ENCODE data around the gene ZNF593OS. TPM values are rescaled to one million over a fixed set of nuclear protein-coding genes. Genes with fewer than 3 reads are reported as not detected.

ZNF593OS gene
- total RNA-seq, 4 donors from 2014 or later, result not detected

GRCh38 chr1:26175346-26175745, 3.7 kb upstream of the ZNF593OS start:
- intact Hi-C loops (cut with DNase I), result no loop called here
- WGBS, result 91% methylated on average over 8 of the region's 8 CpGs
- peaks cover 0 to 12% (median 7%) of the 10 kb centered on the region in 4 donors for H3K36me3 ChIP-seq

GRCh38 chr1:26170472-26170821, 1.2 kb downstream of the ZNF593OS start:
- no peaks in the 10 kb centered on the region for H3K9me3 ChIP-seq
- peaks cover 19 to 28% (median 24%) of the 10 kb centered on the region in 4 donors for H3K4me1 ChIP-seq
- peak overlapping the region; percentile 74 to 97 (median 91) for H3K4me3 ChIP-seq
- peaks cover 0 to 12% (median 7%) of the 10 kb centered on the region in 4 donors for H3K36me3 ChIP-seq
- no peaks in the 10 kb centered on the region for H3K27me3 ChIP-seq
- DNase-seq (ENCODE audit: extremely low spot score), result no peak
- WGBS, result 81% methylated on average over 6 of the region's 9 CpGs
- H3K27ac ChIP-seq (replicated peaks in 1 of 4), result peak overlapping the region in 3 of 4 donors; percentile 77 to 89 (median 77)
- intact Hi-C loops (cut with DNase I), result loop anchor here (2.0 to 5.0 kb wide), 2 partner anchors 64 to 152 kb away; partner anchors contain the start of gene CEP85
- no peak for TF ChIP-seq POLR2A (IDR thresholded peaks at IDR 0.05; ENCODE audit: low read depth)
- no peak for TF ChIP-seq EP300 (IDR thresholded peaks at IDR 0.05)
- TF ChIP-seq, protein P1, sequence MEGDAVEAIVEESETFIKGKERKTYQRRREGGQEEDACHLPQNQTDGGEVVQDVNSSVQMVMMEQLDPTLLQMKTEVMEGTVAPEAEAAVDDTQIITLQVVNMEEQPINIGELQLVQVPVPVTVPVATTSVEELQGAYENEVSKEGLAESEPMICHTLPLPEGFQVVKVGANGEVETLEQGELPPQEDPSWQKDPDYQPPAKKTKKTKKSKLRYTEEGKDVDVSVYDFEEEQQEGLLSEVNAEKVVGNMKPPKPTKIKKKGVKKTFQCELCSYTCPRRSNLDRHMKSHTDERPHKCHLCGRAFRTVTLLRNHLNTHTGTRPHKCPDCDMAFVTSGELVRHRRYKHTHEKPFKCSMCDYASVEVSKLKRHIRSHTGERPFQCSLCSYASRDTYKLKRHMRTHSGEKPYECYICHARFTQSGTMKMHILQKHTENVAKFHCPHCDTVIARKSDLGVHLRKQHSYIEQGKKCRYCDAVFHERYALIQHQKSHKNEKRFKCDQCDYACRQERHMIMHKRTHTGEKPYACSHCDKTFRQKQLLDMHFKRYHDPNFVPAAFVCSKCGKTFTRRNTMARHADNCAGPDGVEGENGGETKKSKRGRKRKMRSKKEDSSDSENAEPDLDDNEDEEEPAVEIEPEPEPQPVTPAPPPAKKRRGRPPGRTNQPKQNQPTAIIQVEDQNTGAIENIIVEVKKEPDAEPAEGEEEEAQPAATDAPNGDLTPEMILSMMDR (IDR thresholded peaks at IDR 0.05), result no peak
- TF ChIP-seq POLR2AphosphoS5 (IDR thresholded peaks at IDR 0.05), result no peak

More at GRCh38 chr1:26175346-26175745, 3.7 kb upstream of the ZNF593OS start:
- Histone ChIP-seq H3K27ac (replicated peaks in 1 of 4) (no peak overlapping the region), H3K27me3 (no peaks in the 10 kb centered on the region), H3K9me3 (no peaks in the 10 kb centered on the region), H3K4me1 (peaks cover 10 to 17% (median 13%) of the 10 kb centered on the region in 4 donors), H3K4me3 (no peak overlapping the region)
- no peak for TF ChIP-seq POLR2A (IDR thresholded peaks at IDR 0.05; ENCODE audit: low read depth)
- no peak for TF ChIP-seq EP300 (IDR thresholded peaks at IDR 0.05)
- TF ChIP-seq, protein P1 (IDR thresholded peaks at IDR 0.05), result no peak
- TF ChIP-seq POLR2AphosphoS5 (IDR thresholded peaks at IDR 0.05), result no peak
- DNase-seq (ENCODE audit: extremely low spot score), result no peak

GRCh38 chr1:26169669-26170471, 1.8 kb downstream of the ZNF593OS start, which contains the start of gene ZNF593:
TSS of gene ZNF593 (plus strand) at chr1:26169908. CDS start at chr1:26169984, 76 bp downstream.
- Histone ChIP-seq H3K9me3 (no peaks in the 10 kb centered on the region), H3K36me3 (peaks cover 0 to 12% (median 7%) of the 10 kb centered on the region in 4 donors), H3K27me3 (no peaks in the 10 kb centered on the region), H3K4me3 (peak within 1 kb of the TSS; percentile 74 to 97 (median 91)), H3K27ac (replicated peaks in 1 of 4) (peak within 1 kb of the TSS; percentile 77 to 89 (median 77)), H3K4me1 (peaks cover 20 to 28% (median 24%) of the 10 kb centered on the region in 4 donors)
- intact Hi-C loops (cut with DNase I), result loop anchor here (2.0 to 5.0 kb wide), 2 partner anchors 65 to 152 kb away; partner anchors contain the start of gene CEP85
- TF ChIP-seq POLR2AphosphoS5 (IDR thresholded peaks at IDR 0.05) (peak; percentile 83 to 85), POLR2A (IDR thresholded peaks at IDR 0.05; ENCODE audit: low read depth) (peak; percentile 66), EP300 (IDR thresholded peaks at IDR 0.05) (no peak)
- TF ChIP-seq, protein P1 (IDR thresholded peaks at IDR 0.05), result peak; percentile 87 to 93 (median 92)
- 5% methylated on average over 14 of the region's 76 CpGs for WGBS
- DNase-seq (ENCODE audit: extremely low spot score), result peak; percentile 97

DNA sequence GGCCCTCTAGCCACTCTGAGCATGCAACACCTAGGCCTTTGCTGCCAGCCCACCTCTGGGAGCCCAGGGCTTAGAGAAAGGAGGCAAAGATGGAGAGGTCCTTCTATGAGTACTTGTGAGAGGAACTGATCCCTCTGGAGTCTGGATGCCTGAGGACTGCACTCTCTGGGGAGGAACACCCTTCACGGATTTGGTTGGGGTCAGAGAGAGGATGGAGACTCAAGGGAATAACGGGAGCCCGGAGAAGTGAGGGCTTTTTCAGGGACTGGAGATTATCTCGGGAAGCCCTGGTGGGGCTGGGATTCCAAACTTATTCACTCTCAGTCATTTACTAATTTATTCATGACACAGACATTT, 2.5 kb downstream of the ZNF593OS start:
- Histone ChIP-seq H3K4me1 (peaks cover 26 to 33% (median 30%) of the 10 kb centered on the region in 4 donors), H3K27me3 (no peaks in the 10 kb centered on the region), H3K4me3 (peak overlapping the region; percentile 74 to 97 (median 91)), H3K36me3 (peaks cover 0 to 12% (median 7%) of the 10 kb centered on the region in 4 donors), H3K27ac (replicated peaks in 1 of 4) (peak overlapping the region; percentile 77 to 89 (median 77)), H3K9me3 (no peaks in the 10 kb centered on the region)
- 50% methylated on average over 4 of the region's 4 CpGs for WGBS
- no peak for DNase-seq (ENCODE audit: extremely low spot score)
- intact Hi-C loops (cut with DNase I), result no loop called here
- no peak for TF ChIP-seq POLR2AphosphoS5 (IDR thresholded peaks at IDR 0.05)

Measured in esophagus muscularis mucosa (tissue), 4 donors.